HG03064 (cell line): ENCODE data around the gene STIMATE.

Experiments used
- ATAC-seq: cut with Tn5 transposase; IDR thresholded peaks from one replicate; pipeline ENCODE4 v1.9.1; 2021; ENCODE audit warnings: low read depth; ENCODE audit not compliant: unreplicated experiment

The STIMATE gene

DNA sequence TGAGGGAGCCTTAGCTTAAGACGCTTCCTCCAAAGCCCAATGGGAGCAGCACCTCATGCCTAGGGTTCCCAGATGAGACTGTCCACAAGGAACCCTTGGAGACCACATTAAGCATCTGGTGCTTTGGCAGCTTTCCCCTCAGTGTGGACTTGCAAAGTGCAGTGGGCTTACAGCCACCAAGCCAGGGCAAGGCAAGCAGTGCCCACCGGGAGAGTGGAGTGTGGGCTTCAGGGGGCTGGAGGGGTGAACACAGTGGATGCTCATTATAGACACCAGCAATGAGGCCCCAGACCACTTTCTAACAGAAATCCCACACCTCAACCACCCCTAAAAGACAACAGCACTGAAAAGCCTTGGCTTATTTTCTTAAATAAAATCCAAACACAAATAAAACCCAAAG, 53.5 kb downstream of the STIMATE start:
- no peak for ATAC-seq

DNA sequence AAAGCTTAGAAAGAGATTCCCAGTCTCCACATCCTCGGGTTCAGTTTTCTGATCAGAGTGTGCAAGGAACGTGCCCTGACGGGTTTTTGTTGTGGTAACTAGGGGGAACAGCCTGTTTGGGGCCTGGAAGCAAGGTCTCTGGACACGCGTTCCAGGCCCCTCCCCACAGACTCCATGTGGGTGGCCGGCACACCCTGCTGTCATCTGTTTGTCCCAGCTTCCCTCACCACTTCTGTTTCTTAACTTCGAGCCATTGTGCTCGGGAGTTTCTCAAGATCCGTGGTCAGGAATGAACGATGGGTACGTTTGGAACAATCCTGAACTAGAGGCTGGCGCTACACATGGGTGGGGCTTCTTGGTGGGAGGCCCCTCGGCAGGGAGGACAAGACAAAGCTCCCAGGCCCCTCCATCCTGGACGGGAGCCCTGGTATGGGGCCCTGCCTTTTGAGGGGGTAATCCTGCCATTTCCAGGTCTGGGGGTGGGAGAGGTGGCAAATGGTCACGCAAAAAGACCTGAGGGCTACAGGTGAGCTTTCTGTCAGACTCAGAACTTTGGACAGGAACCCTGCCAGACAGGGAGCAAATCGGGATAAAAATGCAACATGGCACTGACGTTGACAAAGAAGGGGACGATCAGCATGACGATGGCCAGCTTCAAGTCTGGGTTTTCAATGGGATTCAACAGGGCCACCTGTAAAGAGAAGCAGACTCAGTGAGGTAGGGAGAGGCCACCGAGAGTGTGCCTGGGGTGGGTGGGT, 54.1 kb downstream of the STIMATE start:
- no peak for ATAC-seq

DNA sequence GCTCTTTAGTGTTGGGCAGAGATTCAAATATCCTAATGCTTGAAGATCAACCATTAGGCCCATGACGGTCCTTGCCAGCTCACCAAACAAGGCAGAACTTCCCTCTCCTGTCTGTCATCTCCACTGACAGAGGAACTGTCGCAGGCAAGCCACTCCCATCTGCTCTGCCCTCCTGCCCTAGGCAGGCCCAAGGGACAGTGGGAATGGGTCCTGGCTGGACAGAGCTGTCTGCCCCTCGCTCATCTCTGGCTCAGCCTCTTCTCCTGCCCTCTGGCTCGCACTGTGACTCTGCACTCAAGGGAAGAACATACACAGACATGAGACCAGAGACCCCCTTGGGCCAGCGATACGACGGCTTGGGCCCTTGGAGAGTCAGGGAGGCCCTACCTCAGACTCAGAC, 54.9 kb downstream of the STIMATE start:
- ATAC-seq: no peak

DNA sequence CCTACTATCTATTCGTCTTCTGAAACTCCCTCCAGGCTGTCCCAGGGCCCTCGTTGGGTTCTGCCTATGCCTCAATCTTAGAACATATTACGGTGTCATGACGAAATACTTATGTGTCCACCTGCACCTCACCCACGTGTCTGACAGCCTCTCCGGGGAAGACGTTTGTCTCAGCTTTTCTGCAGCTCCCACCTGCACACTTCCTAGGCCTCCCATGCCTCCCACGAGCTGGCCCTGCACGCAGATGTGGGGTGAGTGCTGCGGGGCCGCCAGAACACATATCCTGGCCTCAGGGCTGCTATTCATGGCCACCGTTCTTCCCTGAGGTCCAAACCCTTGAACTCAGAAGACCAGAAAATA, 55.4 kb downstream of the STIMATE start:
- no peak for ATAC-seq

DNA sequence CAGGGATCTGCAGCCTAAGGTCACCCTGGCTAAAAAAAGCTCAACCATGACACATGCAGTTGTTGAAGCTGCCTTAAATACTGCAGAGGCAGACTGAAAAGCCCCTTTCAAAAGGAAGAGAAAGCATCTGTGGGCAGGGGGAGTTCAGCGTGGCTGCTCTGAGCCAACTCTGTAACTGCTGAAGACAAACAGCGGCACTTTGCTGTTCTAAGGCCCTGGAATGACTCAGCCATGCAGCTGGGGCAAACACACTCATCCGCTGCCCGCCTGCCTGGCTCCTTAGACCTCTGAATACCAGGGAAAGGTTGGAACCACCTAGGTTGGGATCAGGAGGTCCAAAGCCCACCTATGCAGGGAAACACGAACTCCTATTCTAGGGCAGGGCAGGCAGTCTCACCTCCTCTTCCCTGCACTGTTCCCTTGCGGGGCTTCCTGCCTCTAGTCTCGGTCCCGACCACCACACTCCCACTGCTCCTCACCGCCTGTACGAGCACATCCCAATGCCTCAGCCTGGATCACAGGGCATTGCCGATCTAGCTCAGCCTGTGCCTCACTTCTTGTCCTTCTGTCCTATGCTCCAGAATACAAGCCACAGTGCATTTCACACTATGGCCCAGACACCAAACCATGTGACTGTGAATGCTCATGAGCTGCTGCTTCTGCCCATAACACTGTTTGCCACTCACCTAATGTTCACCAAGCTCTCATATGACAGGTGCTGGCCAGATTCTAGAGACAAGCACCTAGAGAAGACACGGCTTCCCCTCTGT, 56.0 kb downstream of the STIMATE start:
- no peak for ATAC-seq

DNA sequence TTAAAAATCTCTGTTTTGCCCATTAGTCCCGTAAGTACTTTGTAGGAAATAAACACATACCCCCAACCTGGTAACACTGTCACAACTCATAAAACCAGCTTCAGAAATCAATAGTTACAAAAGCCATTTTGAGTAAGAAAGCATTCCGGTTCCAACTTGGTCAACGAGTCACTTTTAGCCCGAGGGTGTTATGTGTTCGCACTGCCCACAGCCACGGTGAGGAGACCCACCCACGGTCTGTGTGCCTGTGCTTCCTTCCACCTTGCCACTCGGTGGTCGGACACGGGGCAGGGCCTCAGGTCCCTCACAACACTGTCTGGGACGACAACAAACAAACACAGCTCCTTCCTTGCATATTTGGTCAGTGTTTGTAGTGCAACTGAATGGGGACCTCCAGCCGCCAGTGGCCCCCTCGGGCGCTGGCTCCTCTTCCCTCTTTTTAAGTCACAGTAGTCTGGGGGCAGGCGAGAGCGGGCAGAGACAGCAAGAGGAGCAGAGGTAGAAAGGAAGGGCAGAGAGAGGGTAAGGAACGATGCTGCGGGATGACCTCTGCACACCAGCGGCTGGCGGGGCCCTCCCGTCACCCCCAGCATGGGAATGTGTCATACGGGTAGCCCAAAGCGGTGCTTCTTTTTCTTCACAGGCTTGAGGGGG, 57.3 kb downstream of the STIMATE start:
- no peak for ATAC-seq

DNA sequence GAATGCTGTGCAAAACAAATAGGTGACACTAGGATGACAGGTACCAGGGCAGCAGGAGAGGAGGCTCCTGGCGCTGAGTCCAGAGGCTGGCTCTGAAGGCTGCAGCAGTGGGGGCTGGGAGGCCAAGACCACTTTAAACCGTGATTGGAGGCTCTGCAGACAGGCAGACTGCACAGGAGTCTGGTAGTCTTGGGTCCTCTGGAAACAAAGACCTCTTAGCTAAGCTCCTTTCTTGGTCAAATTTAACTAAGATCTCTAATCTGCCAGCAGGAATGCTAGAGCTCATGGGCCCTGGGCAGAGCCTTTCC, 58.1 kb downstream of the STIMATE start:
- ATAC-seq: no peak

DNA sequence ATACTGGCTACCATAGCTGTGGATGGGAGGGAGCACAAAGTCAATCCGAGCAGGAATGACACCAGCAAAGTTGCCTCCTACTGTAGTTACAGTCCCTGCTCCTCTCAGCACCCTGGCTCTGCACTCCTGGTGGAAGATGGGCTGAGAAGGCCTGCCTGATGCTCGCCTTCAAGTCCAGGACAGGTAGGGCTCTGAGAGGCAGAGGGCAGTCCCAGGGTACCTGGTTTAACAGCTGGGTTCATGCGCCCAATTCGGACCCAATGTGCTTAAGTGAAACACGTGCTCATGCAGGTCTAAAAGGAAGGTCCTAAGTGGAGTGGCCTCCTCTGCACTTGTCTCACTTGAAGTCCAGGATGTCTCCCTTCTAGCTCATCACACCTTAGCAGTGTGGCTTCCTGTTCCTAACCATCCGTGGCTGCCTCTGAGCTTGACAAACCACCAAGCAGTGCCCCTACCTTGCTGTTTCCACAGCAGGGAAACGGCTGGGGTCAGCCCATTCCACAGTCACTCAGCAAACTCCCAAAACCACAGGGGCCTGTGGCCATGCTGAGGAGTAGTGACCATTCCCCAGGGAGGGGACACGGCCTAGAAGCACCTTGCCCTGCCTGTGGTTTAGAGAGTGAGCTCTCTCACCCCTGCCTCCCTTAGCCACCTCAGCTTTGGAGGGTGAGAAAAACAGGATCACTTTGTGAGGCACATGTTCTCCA, 58.6 kb downstream of the STIMATE start:
- no peak for ATAC-seq

DNA sequence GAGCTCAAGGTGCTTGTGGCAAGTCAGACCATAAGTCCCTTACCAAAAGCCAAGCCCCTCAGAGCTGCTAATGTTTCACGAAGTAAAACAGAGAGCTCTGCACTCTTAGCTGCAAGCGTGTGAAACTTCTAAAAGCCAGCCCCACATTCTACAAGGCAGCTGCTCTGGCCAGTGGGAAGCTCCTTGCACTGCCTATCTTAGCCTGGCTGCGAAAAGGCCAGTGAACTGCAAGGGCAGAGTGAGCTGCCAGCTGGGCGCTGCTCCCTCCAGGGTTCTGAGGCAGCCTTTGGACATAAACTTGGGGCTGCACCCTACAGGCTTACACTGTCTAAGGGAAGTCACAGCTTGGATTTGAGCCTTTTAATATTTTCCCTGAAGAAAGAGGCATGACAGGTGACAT, 60.4 kb downstream of the STIMATE start:
- no peak for ATAC-seq

DNA sequence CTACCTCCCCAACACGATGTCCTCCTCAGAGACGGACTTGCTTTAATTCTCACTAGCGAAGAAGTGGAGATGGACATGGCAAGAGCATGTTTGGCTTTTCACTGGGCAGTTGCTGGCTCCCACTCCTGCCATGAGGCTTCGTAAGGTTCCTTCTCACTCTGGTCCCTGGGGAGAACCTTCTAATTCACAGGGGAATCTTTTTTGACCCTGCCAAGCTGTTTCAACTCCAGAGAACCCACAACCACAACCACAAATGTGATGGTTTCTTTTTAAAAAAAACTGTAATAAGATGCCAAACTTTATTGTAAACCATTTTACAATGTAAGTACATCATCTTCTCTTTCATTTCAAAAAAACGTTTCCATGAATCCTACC, 60.9 kb downstream of the STIMATE start:
- ATAC-seq: no peak

DNA sequence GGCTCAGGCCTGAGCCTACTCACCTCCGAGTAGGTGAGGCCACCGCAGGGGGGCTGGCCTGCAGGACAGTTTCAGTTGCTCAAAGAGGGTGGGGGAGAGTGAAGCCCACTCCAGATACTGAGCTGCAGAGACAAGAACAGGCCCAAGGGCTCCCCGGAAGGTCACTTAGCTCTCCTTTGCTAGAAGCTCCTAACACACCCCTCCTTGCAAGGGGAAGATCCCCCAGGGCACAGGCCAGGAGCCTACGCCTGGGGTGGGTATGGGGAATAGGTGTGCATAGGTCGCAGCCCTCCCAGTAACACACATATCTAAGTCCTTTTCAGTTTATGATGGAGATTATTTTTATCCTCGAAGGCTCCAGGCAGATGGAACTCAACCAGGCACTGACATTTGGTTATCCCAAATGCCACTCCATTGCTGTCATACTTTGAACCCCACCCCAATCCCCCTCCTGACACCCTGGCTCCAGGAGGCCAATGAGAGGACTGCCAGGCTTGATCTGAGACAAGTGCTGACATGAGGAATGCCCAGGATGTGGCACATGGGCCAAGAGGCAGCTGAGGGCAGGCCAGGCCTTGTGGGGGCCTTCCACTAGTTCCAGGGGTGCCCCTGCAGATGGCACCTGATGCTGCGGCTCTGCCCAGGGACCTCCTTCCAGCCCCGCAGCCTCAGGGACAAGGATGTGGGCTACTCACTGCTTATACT, 61.4 kb downstream of the STIMATE start:
- ATAC-seq: no peak

DNA sequence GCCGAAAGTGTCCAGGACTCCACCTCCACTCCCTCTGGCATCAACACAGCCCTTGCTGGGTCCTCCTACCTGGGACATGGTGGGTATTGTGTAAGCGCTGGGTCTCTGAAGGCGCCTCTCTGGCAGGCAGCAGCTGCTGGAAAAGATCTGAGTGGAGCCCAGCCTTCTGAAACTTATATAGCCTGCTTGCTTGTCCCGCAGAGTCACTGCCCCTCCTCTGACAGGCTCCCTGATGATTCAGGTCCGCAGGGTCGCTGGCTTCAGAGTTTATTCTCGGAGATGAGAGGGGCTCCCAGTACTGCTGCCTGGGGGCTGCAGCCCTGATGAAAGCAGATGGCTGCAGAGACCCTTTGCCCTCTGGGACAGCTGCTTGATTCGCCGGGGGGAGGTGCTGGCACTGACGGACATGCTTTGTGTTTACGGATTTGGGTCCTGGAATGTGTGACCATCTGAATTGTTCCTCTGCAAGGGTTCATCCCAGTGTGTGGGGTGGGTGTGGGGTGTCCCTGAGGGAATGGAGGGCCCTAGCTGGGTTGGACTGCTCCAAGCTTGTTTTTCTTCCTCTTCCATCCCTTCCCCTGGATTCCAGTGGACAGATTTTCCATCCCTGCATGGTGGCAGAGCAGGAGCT, 62.4 kb downstream of the STIMATE start, which contains the start of gene MUSTN1:
MUSTN1 (minus strand) TSS at position 149 of the 631 bp plus-strand sequence; CDS start at position 78, 71 bp downstream.
- ATAC-seq: no peak

DNA sequence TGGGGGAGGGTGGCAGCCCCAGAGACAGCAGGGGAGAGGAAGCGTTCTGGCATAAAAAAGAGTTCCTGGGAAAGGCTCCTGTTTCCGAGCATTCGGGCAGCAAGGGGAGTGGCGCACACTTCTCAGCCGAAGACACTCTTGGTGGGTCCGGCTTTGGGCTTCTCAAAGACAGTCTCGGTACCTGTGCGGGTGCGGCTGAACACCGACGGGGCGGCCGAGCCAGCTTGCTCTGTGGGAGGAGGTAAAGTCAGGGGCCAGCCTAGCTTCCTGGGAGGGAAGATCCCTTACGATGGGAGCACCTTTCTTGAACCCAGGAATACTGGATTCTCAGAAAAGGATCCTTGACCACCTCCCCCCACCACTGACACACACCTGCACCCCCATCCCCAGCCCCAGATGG, 64.1 kb downstream of the STIMATE start:
- no peak for ATAC-seq

DNA sequence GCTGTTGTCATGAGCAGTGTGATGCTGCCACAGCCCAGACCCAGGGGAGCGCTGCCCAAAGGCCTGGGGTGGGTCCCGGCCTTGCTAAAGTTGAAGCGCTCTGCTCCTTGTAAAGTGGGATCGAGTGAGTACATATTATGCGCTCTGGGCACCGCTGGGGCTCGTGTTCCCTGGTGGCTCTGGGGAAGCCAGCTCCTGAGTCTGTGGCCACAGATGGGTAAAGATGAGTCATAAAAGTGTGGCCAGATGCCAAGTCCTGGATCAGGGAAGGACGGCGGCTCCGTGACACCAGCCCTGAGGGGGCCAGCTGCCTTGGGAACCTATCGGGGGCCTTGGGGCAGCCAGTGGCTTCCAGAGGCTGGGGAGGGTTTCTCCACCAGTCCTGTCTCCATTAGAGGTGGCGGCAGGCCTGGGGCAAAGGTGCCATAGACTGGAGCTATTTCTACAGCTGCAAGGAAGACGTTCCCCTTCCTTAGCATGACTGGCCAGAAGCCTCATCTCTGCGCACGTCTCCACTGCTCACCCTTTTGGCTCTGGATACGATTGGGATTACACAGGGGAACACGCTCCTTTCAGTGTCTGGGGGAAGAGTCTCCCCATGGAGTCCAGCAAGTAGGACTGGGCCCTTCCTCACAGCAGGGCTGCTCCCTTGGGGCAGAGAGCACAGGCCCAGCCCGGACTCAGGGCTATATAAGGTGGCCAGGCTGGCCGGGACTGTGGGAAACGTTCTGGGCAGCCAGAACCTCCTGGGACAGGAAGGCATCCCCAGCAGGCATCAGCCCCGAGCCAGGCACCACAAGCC, 65.6 kb downstream of the STIMATE start:
- ATAC-seq: no peak

DNA sequence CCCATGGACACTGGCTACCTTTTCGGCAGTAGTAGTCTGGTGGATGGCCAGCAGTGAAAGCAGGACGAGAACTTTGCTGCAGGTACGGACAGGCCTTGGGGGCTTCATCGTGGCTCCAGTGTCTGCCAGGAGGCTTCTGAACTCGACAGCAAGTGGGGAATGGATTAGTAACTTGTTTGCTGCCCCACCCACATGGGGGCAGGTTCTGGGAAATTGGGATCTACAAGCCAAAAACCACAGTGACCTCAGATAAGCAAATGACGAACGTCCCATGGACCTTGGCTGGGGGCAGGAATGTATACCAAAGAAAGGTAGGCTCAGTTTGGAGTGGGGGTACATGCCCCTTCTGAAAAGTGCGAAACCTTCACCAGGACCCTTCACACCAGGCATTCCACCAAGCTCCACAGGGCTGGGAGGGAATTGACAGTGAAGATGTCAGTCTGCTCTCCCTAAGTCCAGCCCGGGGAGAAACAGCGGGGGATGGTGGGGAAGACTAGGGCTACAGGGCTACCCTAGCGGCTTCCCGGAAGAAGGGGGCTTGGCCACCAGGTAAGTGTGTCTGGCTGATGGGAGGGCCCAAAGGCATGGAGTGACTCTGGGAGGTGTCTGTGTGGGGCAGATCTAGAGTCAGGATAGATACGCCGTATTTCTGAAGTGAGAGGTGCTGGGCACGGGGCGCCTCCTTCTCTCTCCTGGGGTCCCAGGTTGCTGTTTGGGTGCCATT, 66.7 kb downstream of the STIMATE start, which contains the start of gene ITIH4:
ITIH4 (minus strand) TSS at position 138 of the 724 bp plus-strand sequence; CDS start at position 108, 30 bp downstream.
- ATAC-seq: no peak

DNA sequence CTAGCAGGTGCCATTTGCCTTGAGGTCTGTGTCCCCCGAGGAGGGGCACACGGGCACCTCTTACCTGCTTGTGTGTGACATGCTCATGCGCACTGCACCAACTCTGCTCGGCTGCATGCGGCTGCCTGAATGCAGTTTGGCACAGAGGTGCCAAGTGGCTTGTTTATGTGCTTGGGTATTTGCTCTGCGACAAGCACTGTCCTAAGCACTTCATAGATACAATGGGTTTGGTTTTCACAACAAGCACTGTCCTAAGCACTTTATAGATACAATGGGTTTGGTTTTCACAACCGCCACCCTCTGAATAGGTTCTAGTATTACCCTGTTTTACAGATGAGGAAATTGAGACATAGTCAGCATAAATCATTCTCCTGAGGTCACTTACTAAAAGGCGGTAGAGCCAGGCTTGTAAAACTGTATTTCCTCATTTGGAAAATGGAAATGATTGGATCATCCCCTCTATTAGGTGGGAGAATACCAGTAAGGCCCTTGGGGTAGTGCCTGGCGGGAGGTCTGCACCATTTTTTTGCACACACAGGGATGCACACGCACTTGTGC, 67.4 kb downstream of the STIMATE start:
- no peak for ATAC-seq

DNA sequence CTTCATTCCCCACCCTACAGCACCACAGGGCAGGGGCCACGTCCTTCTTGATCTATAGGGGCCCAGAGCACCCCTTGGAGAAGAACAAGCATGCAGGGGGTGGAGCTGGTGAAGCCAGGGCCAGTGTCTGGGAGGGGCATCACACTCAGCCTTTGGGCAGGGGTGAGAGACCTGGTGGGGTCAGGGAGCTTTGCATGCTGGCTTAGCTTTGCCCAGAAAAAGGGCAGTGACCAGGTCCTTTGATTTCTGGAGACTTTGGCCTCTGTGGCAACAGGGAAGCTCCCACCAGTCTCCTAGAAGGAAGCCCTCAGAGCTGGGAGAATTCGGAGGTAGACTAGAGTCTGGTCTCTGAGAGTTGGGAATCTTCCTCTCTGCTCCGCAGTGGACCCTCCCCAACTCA, 67.9 kb downstream of the STIMATE start:
- ATAC-seq: no peak

DNA sequence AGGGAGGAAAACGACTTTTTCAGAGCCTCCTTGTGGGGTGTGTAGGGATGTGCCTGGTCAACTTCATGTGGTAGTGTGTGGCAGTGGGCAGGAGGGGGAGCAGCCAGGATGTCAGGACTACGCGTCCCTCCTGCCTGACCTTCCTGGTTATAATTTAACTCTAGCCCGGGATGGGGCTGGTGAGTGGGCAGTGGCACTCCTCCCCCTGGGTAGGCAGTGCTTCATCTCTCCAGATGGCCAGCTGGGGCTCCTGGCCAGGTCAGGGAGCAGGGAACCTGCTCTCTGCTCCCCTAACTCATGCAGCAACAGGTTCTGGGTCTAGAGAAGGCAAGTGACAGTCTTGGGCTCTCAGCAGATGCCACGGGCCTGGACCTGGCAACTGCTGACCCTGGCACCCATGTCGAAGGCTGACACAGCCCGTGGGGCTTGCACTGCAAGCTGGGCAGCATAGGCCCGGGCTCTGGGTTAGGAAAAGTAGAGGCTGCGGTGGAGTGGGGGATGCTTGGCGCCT, 69.4 kb downstream of the STIMATE start:
- no peak for ATAC-seq
